HG02885 (cell line): ENCODE measurements around the gene TRMT61A.

Experiments used
- ATAC-seq: cut with Tn5 transposase; IDR thresholded peaks from one replicate; pipeline ENCODE4 v1.9.1; 2021; ENCODE audit warnings: mild to moderate bottlenecking; ENCODE audit not compliant: unreplicated experiment, poor library complexity

TRMT61A gene

DNA sequence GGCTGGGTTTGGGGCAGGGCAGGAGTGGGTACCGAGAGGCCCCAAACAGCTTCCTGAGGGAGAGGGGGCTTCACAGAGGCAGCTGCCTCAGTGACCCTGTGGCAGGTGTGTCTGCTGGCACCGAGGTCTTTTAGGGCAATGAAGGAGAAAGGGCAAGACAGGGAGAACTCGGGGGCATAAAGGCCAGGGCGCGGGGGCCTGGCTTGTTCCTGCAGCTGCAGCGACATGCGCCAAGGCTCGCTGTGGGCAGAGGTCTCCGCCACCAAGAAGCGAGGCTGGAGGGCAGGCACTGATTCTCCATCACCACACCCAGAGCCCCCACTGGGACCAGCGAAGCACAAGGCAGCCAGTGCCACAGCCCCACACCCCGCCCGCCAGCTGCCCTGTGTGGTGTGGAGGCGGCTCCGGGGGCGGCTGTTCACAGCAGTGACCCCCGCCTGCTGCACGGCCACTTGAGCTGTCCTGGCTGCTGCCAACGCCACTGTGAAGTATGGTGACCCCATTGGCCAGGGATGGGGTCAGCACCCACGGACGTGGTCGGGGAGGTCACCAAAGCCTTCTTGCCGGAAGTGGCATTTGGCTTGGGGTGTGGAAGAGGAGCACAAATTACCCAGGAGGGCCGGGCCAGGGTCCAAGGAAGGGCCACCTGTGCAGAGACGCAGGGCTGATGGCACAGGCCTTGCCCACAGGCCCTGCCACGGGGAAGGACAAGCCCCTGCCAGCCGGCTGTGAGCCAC lies 17.1 kb downstream of the TRMT61A start:
- ATAC-seq: no peak

DNA sequence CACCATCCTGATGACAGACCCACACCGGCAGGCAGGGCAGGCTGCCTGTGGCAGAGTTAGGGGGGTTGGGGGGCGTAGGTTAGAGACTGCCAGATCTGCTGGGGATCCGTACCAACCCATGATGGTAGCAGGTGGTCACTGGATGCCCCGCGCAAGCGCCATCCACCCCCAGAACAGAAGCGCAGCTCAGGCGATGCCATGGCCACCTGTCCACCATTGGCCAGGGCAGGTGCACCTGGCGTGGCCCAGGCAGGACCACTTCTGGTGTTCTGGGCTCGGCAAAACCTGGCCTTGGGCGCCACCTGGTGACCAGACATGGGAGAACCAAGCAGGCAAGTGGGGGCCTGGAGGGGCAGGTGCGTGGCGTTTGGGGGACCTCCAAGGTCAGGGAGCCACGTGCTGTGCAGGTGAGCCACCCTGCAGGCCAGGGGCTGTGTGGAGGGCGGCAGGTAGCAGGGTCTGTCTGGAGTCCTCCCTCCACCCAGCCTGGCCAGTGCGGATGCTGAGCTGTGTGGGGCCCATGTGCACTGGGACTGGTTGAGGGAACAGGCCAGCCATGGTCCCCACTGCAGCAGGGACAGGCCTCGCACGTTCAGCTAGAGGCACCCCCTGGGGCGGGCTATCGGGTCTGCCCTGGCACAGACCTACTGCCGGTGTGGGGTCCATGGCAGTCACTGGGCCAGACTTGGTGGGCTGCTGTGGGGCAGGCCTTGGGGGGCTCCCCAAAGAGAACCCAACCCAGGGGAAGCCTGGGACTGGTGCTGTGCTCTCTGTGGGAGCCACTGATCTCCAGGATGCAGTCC lies 17.9 kb downstream of the TRMT61A start:
- ATAC-seq: no peak

DNA sequence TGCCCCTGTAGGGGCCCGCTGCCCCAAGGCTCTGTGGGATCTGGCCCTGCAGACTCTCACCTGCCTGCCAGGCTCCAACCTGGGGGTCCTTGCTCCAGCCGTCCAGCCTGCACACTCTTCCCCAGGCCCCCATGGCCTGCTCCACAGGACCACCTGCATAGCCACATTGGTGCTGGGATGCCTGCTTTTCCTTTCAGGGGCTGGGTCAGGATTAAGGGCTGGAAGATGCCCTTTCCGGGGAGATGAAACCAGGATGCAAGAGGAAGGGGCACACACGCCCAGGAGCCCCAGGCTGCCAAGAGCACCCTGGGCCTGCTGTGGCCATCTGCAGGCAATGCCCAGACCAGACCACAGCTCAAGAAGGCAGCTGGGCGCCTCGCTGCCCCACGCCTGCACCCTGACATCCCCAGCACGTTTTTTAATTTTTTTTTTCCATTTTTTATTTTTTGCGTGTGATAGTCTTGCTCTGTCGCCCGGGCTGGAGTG lies 18.5 kb downstream of the TRMT61A start:
- ATAC-seq: no peak

DNA sequence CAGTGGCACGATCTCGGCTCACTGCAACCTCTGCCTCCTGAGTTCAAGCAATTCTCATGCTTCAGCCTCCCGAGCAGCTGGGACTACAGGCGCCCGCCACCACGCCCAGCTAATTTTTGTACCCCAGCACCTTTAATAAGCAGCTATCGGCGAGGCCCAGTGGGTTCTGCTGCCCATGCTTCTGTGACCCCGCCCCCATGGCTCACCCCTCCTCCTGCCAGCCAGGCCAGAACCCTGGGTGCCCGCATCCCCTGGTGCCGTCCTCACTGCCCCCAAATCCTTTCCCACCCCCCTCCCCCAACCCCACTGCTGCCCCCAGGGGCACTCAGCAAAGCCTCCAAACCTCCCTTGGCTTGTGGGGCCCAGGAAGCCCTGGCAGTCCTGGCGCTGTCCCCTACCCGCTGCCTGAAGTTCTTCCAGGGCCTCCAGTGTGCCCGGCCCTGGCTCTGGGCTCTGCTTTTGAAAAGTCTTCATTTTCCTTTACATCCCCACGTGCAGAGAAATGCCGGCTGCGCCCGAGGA lies 19.0 kb downstream of the TRMT61A start:
- ATAC-seq: no peak

DNA sequence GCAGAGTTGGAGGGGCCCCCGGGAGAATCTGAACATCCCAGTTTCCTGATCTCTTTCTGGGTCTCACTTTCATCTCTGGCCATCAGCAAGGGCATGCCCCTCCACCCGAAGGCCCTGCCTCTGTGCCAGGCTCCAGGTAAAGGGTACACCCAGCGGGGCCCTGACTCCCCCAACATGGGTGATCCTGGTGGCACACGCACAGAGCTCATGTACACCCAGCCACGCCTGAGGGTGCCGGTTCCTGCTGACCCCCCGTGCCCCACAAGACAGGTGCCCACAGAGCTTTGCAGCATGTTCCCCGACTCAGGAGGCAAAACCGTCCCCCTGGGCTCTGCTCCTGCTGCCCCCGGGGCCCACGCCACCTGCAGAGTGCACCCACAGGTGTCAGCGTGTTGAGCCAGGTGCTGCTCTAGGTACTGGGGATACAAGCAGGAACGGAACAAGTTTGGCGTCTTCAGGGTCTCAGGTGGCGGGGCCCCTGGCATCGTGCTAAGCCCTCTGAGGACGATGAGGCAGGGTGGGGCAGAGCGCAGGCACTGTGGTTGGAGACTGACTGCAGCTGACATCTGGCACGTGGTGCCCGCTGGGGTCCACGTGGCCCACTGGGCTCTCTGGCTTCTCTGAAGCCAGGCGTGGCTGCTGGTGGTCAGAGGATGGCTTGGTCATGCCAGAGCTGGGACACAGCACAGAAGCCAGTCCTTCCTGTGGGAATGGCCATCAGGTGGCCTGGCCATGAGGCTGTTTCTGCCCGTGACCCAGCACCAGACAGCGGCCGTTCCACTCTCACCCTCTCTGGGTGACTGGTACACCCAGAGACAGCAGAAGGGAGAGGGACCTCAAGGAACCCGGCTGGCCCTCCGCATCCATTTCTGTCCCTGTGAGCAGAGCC lies 19.7 kb downstream of the TRMT61A start:
- no peak for ATAC-seq

DNA sequence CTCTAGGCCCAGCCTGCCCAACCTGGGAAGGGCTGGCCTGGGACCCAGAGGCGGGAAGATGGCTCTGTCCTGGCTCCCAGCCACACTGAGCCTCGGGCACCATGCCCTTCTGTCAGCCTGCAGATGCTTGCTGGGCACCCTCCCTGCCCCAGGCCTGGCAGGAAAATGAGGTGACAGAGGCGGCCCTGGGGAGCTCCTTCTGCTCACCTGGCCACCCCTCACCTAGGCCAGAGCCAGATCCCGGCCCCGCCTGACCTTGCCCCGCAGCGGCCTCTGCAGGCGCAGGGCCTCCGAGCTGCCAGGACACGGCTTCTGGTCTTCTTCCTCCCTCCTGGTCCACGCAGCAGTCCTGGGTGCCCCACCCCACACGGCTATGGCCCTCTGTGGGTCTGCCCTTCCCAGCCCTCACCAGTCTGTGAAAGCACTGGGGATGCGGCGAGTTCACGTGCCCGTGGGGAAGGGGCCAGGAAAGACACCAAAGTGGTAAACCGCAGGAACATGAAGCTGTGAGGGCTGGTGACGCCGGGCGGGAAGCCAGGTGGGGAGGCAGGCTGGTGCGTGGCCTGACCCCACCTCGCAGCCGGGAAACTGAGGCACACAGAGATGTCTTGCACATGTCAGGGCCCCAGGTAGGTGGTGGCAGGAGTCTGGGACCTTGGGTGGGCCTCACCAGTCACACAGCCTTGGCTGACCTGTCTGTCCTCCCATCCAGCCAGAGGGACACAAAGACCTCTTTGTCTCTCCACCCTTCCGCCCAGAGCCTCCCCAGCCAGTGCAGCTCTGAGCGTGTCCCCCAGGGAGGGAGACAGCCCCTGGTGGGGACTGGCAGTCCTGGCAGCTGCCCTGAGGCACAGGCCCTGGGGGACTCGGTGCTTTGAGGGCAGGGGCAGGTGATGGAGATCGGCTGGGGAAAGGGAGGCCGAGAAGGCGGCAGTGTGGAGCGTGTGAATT lies 20.6 kb downstream of the TRMT61A start:
- no peak for ATAC-seq

DNA sequence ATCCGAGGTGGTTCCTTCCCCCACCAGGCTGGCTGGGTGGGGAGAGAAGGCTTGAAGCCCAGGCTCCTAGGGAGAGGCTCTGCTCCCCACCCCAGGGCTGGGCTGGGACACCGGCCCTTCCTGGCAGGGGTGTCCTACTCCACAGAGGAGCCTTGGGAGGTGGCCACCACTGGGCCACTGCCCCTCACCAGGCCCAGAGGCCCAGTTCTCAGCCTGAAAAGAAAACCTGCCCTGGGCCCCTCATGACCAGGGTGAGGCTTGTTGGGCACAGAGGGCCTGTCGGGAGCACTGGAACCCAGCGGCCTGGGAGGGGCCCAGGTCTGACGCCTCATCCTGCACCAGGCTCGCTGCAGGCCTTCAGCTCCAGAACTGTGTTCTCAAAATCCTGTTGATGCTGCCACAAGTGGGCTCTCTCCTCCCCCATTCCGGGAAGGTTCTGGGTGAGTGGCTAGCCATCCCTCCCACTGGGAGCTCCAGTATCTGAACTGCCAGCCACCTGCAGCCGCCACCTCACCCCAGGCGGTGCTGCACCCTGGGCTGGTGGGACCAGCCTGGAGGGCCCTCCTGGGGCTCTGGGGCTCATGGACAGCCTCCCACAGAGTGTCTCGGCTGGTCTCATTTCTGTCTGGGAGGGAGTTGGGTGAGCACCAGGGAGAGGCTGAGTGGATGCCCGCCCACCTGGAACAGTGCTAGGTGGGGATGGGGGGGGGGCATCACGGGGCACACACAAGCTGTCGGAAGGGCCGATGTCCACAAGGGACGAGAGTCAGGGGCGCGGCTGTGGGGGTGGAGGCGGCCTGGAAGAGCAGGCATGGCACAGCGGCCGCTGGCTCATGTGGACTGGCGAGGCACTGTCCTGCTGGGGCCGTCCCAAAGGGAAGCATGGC lies 21.7 kb downstream of the TRMT61A start:
- no peak for ATAC-seq

DNA sequence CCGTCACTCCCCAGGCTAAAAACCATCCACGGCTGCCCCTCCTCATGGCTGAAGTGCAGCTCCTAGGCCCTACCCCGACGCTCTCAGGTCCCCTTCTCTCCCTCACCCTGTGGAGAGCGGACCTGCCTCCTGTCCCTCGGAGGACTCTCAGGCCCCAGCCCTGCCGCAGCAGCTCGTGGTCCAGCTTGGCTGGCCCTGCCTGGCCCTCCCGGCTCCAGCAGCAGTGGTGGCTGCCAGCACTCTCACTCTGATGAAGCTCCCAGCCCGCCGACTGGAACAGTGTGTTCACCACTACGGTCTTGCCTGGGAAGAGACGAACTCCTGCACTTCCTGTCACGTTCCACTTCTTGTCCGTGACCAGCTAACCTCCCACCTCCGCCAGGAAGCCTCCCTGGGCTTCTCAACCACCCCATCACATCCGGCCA lies 22.4 kb downstream of the TRMT61A start:
- no peak for ATAC-seq

DNA sequence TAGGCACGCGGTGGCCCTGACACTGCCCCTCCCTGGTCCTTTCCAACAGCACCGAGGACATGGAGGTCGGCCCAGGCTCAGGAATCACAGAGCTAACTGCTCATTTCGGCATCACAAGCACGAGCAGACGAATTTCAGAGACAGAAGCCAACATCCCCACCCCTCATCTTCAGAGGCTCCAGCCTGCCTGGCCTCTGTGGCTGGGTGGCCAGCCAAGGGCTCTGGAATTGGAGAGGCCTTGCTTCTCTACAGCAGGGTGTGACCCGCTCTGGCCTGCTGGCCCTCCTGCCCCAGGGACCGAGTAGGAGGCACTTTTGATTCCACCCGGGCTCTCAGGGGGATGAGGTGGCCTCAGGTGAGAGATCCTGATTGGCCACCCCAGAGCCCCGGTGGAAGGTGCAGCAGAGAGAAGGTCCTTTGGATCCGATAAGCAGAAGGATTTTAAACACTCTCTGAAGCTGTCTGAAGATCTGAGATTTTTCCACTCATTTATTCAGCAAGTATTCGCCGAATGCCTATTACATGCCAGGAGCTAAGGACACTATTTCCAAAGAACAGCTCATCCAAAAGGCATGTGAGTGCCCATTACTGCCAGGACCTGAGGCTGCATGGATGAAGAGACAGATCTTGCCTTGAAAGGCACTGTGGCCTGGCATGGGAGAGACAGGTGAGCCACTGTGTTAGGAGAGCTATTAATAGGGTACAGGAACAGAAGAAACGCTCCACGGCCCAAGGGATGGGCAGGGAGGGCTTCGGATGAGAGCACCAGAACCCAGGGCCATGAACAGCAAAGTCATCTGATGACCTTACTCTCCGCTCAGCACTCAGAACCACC lies 23.2 kb downstream of the TRMT61A start:
- ATAC-seq: no peak

DNA sequence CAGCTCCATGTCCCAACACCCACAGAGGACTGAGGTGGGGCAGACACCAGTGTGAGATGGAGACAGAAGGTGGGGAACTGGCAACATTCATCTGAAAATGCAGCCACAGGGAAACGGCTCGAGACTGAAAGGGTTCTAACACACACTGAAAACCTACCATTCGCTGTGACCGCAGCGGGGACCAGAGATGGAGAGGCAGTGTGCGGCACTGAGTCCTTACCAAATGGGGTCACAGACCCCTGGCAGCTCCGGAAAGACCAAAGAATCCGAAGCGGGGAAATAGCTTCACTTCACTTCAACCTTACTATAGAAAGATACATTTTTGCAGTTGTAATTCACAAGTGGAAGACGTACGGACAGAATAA lies 23.8 kb downstream of the TRMT61A start:
- ATAC-seq: no peak

DNA sequence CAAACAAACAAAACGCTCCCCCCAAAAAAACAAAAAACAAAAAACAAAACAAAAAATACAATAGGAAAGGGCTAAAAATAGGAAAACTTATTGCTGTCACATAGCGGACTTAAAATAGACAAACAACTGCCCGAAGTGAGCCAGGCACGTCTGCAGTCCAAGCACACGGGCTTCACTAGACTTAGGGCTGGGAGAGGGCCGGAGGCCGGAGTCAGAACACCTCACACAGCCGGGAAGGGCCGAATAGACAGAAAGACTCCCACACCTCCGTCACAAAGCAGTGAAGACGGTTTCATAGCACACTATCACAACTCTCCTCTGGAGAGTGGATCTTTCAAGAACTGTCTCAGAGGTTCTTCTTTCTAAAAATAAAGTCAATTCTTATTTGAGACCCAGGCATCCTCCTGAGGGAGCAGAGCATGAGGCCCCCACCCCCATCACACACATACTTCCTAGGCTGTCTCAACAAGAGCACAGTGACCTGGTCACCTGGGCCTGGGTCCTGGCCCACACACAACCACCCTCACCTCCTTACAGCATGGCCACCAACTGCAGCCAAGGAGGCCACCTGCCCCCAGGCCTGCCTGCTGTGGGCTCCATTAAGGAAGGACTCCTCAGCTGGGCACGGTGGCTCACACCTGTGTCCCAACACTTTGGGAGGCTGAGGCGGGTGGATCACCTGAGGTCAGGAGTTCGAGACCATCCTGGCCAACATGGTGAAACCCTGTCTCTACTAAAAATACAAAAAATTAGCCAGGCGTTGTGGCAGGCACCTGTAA lies 26.8 kb downstream of the TRMT61A start:
- ATAC-seq: no peak

DNA sequence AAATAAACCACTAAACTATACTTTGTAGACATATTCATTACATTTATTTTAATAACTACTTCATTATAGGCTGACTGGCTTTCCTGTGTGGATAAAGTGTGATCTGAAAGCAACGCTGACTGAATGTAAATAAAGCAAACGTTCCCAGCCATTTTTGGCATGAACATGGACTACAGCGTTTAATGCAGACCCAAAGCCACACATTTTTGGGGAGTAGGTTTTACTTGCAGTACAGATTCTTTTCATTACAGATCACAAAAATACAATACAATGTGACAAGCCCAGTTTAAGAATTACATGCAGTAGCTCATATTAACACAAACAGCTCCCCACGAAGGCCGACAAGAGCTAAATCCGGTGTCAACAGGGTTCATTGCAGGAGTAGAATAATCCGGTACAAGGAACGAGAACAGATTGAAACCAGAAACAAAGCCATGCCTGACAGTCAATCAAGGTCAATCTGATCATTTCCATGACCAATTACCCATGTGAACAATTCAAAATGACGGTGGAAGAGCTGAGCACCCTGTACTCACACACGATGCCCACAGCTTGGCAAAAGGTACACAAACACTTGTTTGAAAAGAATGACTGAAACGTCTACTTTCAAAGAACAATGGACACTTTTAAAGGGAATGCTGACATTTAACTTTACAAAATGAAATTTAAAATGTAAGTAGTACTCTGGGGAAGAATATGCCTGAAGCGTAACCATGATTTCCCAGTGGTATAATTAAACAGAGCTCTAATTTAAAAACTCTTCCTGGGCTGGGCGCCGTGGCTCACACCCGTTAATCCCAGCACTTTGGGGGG lies 28.2 kb downstream of the TRMT61A start:
- no peak for ATAC-seq

DNA sequence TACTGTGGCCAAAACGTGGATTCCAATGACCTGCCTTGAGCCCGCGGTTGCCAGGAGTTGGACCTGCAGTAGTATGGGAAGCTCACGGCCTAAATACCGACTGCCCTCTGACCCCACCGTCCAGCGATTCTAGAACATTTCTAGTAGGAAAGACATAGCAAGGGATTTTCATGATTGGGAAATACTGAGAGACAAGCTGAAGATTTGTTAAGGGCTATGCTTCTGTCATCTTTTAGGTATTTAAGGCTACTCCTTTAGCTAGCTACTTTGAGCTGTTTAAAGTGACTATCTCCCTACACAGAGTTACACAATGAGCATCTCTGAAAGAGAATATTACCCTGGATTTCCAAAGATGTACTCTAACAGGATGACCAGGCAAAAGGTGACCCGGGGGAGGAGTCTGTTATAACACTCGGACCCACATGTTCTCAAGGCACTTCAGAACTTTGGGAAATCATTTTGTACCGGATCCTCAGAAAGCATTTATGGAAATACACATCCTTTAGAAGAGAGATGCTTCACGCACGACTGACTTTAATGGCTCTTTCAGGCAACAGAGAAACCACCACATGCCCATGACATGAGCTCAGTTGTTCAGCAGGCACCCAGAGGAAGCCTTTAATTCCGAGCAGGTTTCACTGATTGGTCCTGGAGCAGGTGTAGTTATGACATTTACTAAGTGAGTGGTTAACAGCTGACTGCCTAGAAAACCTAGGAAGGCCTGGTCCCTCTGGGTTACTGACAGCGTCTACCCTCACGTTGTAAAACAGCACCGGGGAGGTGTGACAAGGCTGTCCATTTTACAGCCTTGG lies 29.3 kb downstream of the TRMT61A start:
- ATAC-seq: no peak

DNA sequence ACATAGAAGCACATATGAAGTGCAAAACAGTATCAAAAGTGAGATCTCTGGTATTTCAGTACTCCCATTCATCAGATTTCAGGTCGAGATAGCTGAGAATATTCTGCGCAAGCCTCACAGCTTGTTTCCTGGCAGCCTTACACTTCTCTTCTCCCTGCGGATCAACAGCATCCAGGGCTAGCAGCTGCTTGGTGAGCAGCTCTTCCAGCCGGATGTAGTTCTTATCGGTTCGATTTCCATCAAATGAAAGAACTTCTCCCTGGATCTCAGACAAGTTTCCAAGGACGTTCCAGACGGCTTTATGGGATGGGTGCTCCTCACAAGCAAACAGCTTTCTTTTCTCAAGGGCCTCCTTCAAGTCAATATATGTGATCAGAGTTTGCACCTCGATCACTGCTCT lies 30.8 kb downstream of the TRMT61A start:
- ATAC-seq: no peak

DNA sequence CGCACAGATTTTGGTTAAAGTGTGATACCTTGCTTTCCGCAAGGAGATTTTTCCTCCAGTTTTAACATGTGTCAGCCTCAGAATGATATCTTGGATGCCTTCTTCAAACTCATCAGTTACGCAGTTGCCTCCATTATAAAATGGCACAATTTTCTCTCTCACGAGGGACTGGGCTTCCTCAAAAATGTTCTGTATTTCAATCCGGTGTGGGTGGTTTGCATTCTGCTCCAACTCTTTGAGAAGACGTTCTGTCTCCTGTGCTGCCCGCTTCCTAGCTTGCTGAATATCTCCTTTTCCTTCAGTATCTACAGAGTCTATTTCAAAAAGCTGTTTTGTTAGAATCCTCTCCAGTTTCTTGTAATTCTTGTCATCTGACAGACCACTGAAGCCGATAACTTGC lies 31.7 kb downstream of the TRMT61A start:
- no peak for ATAC-seq
